Activated naive CD8-positive, alpha-beta T cell (primary cell): ENCODE measurements around the gene SVBP.
A peak's percentile ranks its signal among the peaks of the same experiment; 100 is the strongest.
"Not testable (repeated sequence)": the region's sequence is repeated elsewhere in the genome, so short reads cannot be mapped to it uniquely, and the experiment has no call there.

Experiments used
- H3K27ac Mint-ChIP-seq: one replicate; pipeline ENCODE4 v1.8.0; 2021; ENCODE audit warnings: mixed read lengths
- H3K27me3 Mint-ChIP-seq: one replicate; pipeline ENCODE4 v1.8.0; 2021; ENCODE audit warnings: mixed read lengths
- H3K36me3 Mint-ChIP-seq: one replicate; pipeline ENCODE4 v1.8.0; 2021; ENCODE audit warnings: mixed read lengths
- H3K4me1 Mint-ChIP-seq: one replicate; pipeline ENCODE4 v1.8.0; 2021; ENCODE audit warnings: low read depth, mixed read lengths
- H3K4me3 Mint-ChIP-seq: one replicate; pipeline ENCODE4 v1.8.0; 2021; ENCODE audit warnings: mild to moderate bottlenecking, mixed read lengths
- H3K9me3 Mint-ChIP-seq: one replicate; pipeline ENCODE4 v1.8.0; 2021; ENCODE audit warnings: low read depth, mixed read lengths

Gene SVBP

GRCh38 chr1:42816585-42817439 lies at the start of gene SVBP, which contains the start of gene ERMAP:
Gene SVBP, minus strand, starts transcription at chr1:42817397. Its CDS starts 853 bp downstream, at chr1:42816544.
Gene ERMAP, plus strand, starts transcription at chr1:42817122. Its CDS starts 13,327 bp downstream, at chr1:42830449.
- Mint-ChIP-seq H3K36me3 (peaks cover 6% of the 10 kb centered on the region), H3K27me3 (no peaks in the 10 kb centered on the region), H3K4me1 (peaks cover 28% of the 10 kb centered on the region), H3K27ac (peak within 1 kb of the TSS; percentile 87), H3K4me3 (peak within 1 kb of the TSS; percentile 89), H3K9me3 (no peaks in the 10 kb centered on the region)

- Mint-ChIP-seq H3K9me3 (no peaks in the 10 kb centered on the region), H3K4me1 (peaks cover 3% of the 10 kb centered on the region), H3K4me3 (no peak overlapping the region), H3K36me3 (no peaks in the 10 kb centered on the region), H3K27me3 (peaks cover 3% of the 10 kb centered on the region), H3K27ac (no peak overlapping the region)
Measured at GRCh38 chr1:42866549-42866948, 49.4 kb upstream of the SVBP start.

GRCh38 chr1:42861014-42861399 lies 43.8 kb upstream of the SVBP start:
- H3K4me1 Mint-ChIP-seq, result no peaks in the 10 kb centered on the region
- peaks cover 9% of the 10 kb centered on the region for H3K9me3 Mint-ChIP-seq
- H3K4me3 Mint-ChIP-seq, result no peak overlapping the region
- H3K27me3 Mint-ChIP-seq, result peaks cover 15% of the 10 kb centered on the region
- H3K36me3 Mint-ChIP-seq, result no peaks in the 10 kb centered on the region
- H3K27ac Mint-ChIP-seq, result no peak overlapping the region

- no peaks in the 10 kb centered on the region for H3K36me3 Mint-ChIP-seq
- H3K4me1 Mint-ChIP-seq, result no peaks in the 10 kb centered on the region
- peaks cover 9% of the 10 kb centered on the region for H3K9me3 Mint-ChIP-seq
- H3K4me3 Mint-ChIP-seq, result no peak overlapping the region
- H3K27ac Mint-ChIP-seq, result no peak overlapping the region
- H3K27me3 Mint-ChIP-seq, result peaks cover 15% of the 10 kb centered on the region
Measured at GRCh38 chr1:42860339-42861013, 43.3 kb upstream of the SVBP start.

GRCh38 chr1:42859366-42859765 lies 42.2 kb upstream of the SVBP start:
- H3K9me3 Mint-ChIP-seq, H3K36me3 Mint-ChIP-seq, H3K27ac Mint-ChIP-seq, H3K4me3 Mint-ChIP-seq, H3K4me1 Mint-ChIP-seq: not testable (repeated sequence)
- peaks cover 15% of the 10 kb centered on the region for H3K27me3 Mint-ChIP-seq

- H3K9me3 Mint-ChIP-seq, H3K4me1 Mint-ChIP-seq, H3K36me3 Mint-ChIP-seq, H3K4me3 Mint-ChIP-seq, H3K27ac Mint-ChIP-seq: not testable (repeated sequence)
- H3K27me3 Mint-ChIP-seq, result peaks cover 11% of the 10 kb centered on the region
Measured at GRCh38 chr1:42856554-42856953, 39.4 kb upstream of the SVBP start.

- Mint-ChIP-seq H3K27ac (no peak overlapping the region), H3K9me3 (no peaks in the 10 kb centered on the region), H3K27me3 (no peaks in the 10 kb centered on the region), H3K36me3 (peaks cover 23% of the 10 kb centered on the region), H3K4me1 (peaks cover 14% of the 10 kb centered on the region), H3K4me3 (no peak overlapping the region)
Measured at GRCh38 chr1:42853116-42853884, 36.1 kb upstream of the SVBP start.

- Mint-ChIP-seq H3K4me3 (no peak overlapping the region), H3K27me3 (no peaks in the 10 kb centered on the region), H3K4me1 (peaks cover 21% of the 10 kb centered on the region), H3K36me3 (peaks cover 23% of the 10 kb centered on the region), H3K27ac (no peak overlapping the region), H3K9me3 (no peaks in the 10 kb centered on the region)
Measured at GRCh38 chr1:42852608-42852980, 35.4 kb upstream of the SVBP start.

GRCh38 chr1:42851960-42852607 lies 34.9 kb upstream of the SVBP start:
- Mint-ChIP-seq H3K27me3 (no peaks in the 10 kb centered on the region), H3K36me3 (peaks cover 23% of the 10 kb centered on the region), H3K27ac (no peak overlapping the region), H3K9me3 (no peaks in the 10 kb centered on the region), H3K4me3 (no peak overlapping the region), H3K4me1 (peaks cover 26% of the 10 kb centered on the region)

- no peaks in the 10 kb centered on the region for H3K9me3 Mint-ChIP-seq
- no peak overlapping the region for H3K27ac Mint-ChIP-seq
- H3K36me3 Mint-ChIP-seq, result peaks cover 23% of the 10 kb centered on the region
- H3K4me3 Mint-ChIP-seq, result no peak overlapping the region
- peaks cover 28% of the 10 kb centered on the region for H3K4me1 Mint-ChIP-seq
- no peaks in the 10 kb centered on the region for H3K27me3 Mint-ChIP-seq
Measured at GRCh38 chr1:42851420-42851819, 34.2 kb upstream of the SVBP start.

GRCh38 chr1:42849944-42850343 lies 32.7 kb upstream of the SVBP start:
- no peak overlapping the region for H3K27ac Mint-ChIP-seq
- H3K9me3 Mint-ChIP-seq, result no peaks in the 10 kb centered on the region
- H3K4me1 Mint-ChIP-seq, result peaks cover 33% of the 10 kb centered on the region
- no peak overlapping the region for H3K4me3 Mint-ChIP-seq
- H3K27me3 Mint-ChIP-seq, result no peaks in the 10 kb centered on the region
- peaks cover 23% of the 10 kb centered on the region for H3K36me3 Mint-ChIP-seq

GRCh38 chr1:42848823-42849537 lies 31.8 kb upstream of the SVBP start:
- H3K4me3 Mint-ChIP-seq, result no peak overlapping the region
- peaks cover 33% of the 10 kb centered on the region for H3K4me1 Mint-ChIP-seq
- no peak overlapping the region for H3K27ac Mint-ChIP-seq
- H3K9me3 Mint-ChIP-seq, result no peaks in the 10 kb centered on the region
- H3K27me3 Mint-ChIP-seq, result no peaks in the 10 kb centered on the region
- peaks cover 23% of the 10 kb centered on the region for H3K36me3 Mint-ChIP-seq

GRCh38 chr1:42847721-42848460 lies 30.7 kb upstream of the SVBP start:
- no peaks in the 10 kb centered on the region for H3K27me3 Mint-ChIP-seq
- peak overlapping the region; percentile 92 for H3K27ac Mint-ChIP-seq
- no peaks in the 10 kb centered on the region for H3K9me3 Mint-ChIP-seq
- peaks cover 27% of the 10 kb centered on the region for H3K36me3 Mint-ChIP-seq
- peak overlapping the region; percentile 95 for H3K4me3 Mint-ChIP-seq
- peaks cover 33% of the 10 kb centered on the region for H3K4me1 Mint-ChIP-seq
